B cell (primary cell): ENCODE results near the gene ERGIC1. TPM values are rescaled to one million over a fixed set of nuclear protein-coding genes. Genes with fewer than 3 reads are reported as not detected.

Experiments
- ATAC-seq: fragments of 200-7000 bp; cut with Tn5 transposase; one replicate; pipeline ENCODE4 v1.10.0; 2021; ENCODE audit warnings: low read depth, mild to moderate bottlenecking, moderate number of reproducible peaks, moderate library complexity
- CTCF ChIA-PET: fragments of 350-600 bp; sonication (Branson Sonifier 250); formaldehyde crosslinking; loops from one replicate; lab custom pipeline; 2021; ENCODE audit warnings: antibody characterized with exemption, inconsistent platforms; lab: Charles Lee
- POLR2A ChIA-PET: fragments of 350-600 bp; sonication (Branson Sonifier 250); formaldehyde crosslinking; loops from one replicate; lab custom pipeline; 2021; ENCODE audit warnings: antibody characterized with exemption; lab: Charles Lee
- DNase-seq: peaks from one replicate; pipeline ENCODE4 v3.0.0; 2013
- H2AFZ ChIP-seq: 2 replicates; pipeline ENCODE4 v1.6.1; 2012; ENCODE audit warnings: mild to moderate bottlenecking, low read depth, low read length; ENCODE audit not compliant: insufficient read depth, poor library complexity, severe bottlenecking
- H3K27ac ChIP-seq, 2 donors: 1 replicate in 1 of 2; 2 replicates in 1 of 2; pipeline ENCODE4 v1.5.1; 2012 to 2013; ENCODE audit warnings: low read length in 2 of 2, mild to moderate bottlenecking in 2 of 2, moderate library complexity in 1 of 2
- H3K27me3 ChIP-seq, 4 experiments: fragments of 200-600 bp in 1 of 4; sonication (generic) in 1 of 4; replicated peaks in 1 of 4; 1 replicate in 2 of 4; 2 replicates in 2 of 4; pipeline versions ENCODE4 v1.6.1 to v1.7.0; 2013 to 2016; ENCODE audit warnings: low read length in 3 of 4, mild to moderate bottlenecking in 2 of 4, mixed read lengths in 1 of 4, moderate library complexity in 1 of 4; ENCODE audit not compliant: insufficient read depth in 4 of 4, control insufficient read depth in 3 of 4; ENCODE audit errors: control extremely low read depth in 1 of 4
- H3K36me3 ChIP-seq, 2 experiments: replicated peaks in 1 of 2; 1 replicate in 1 of 2; 2 replicates in 1 of 2; pipeline versions ENCODE4 v1.6.1 to v1.7.1; 2013; ENCODE audit warnings: low read length in 1 of 2; ENCODE audit not compliant: insufficient read depth in 2 of 2, control insufficient read depth in 1 of 2; ENCODE audit errors: control extremely low read depth in 1 of 2, extremely low read depth in 1 of 2
- H3K4me1 ChIP-seq, 2 donors: fragments of 200-600 bp in 1 of 2; sonication (generic) in 1 of 2; 1 replicate in 1 of 2; 2 replicates in 1 of 2; pipeline versions ENCODE4 v1.5.1 to v1.6.1; 2013 to 2017; ENCODE audit warnings: low read length in 2 of 2; ENCODE audit not compliant: control insufficient read depth in 2 of 2, insufficient read depth in 2 of 2
- H3K4me2 ChIP-seq: replicated peaks from 2 replicates; pipeline ENCODE3; 2012; ENCODE audit warnings: mild to moderate bottlenecking, low read depth, low read length; ENCODE audit not compliant: poor library complexity, severe bottlenecking
- H3K4me3 ChIP-seq, 5 experiments: fragments of 200-600 bp in 1 of 5; sonication (generic) in 1 of 5; 1 replicate in 3 of 5; 2 replicates in 2 of 5; pipeline versions ENCODE4 v1.5.1 to v1.7.0; 2011 to 2016; ENCODE audit warnings: low read length in 4 of 5, mild to moderate bottlenecking in 4 of 5, low read depth in 2 of 5, control low read depth in 1 of 5, moderate library complexity in 1 of 5; ENCODE audit not compliant: insufficient read depth in 1 of 5; ENCODE audit errors: control extremely low read depth in 1 of 5, extremely low read depth in 1 of 5
- H3K79me2 ChIP-seq: fragments of 200-600 bp; sonication (generic); one replicate; pipeline ENCODE4 v1.6.0; 2016; ENCODE audit warnings: low read length; ENCODE audit not compliant: control insufficient read depth, insufficient read depth
- H3K9ac ChIP-seq: fragments of 200-600 bp; sonication (generic); 2 replicates; pipeline ENCODE4 v1.6.1; 2017; ENCODE audit warnings: mild to moderate bottlenecking, low read length, moderate library complexity
- H3K9me3 ChIP-seq, 3 donors: one replicate each; pipeline versions ENCODE4 v1.6.1 to v1.7.1; 2013; ENCODE audit warnings: low read length in 2 of 3; ENCODE audit not compliant: control insufficient read depth in 2 of 3, insufficient read depth in 1 of 3; ENCODE audit errors: control extremely low read depth in 1 of 3
- H4K20me1 ChIP-seq: 2 replicates; pipeline ENCODE4 v1.6.0; 2012; ENCODE audit warnings: mild to moderate bottlenecking, low read length; ENCODE audit not compliant: insufficient read depth, control insufficient read depth, poor library complexity, severe bottlenecking
- H3K27ac Mint-ChIP-seq: one replicate; pipeline ENCODE4 v1.8.0; 2021; ENCODE audit warnings: mixed read lengths
- H3K27me3 Mint-ChIP-seq: one replicate; pipeline ENCODE4 v1.8.0; 2021; ENCODE audit warnings: mixed read lengths
- H3K4me1 Mint-ChIP-seq: one replicate; pipeline ENCODE4 v1.8.0; 2021; ENCODE audit warnings: mixed read lengths
- H3K4me3 Mint-ChIP-seq: one replicate; pipeline ENCODE4 v1.8.0; 2021; ENCODE audit warnings: mixed read lengths
- H3K9me3 Mint-ChIP-seq: one replicate; pipeline ENCODE4 v1.8.0; 2022; ENCODE audit warnings: mixed read lengths; ENCODE audit not compliant: insufficient read depth
- EZH2 ChIP-seq: IDR thresholded peaks from 2 replicates; pipeline ENCODE4 v1.6.1; 2012; ENCODE audit warnings: borderline replicate concordance, low read depth, mild to moderate bottlenecking, moderate library complexity, low read length; ENCODE audit not compliant: insufficient read depth, poor library complexity, severe bottlenecking
- WGBS: methylation state at CpG from one replicate; pipeline ENCODE4 v1.1.5; 2013; ENCODE audit warnings: missing lambda C conversion rate; ENCODE audit not compliant: insufficient coverage; 5-methylcytosine and 5-hydroxymethylcytosine counted together
- intact Hi-C: fragments of 100-400 bp; cut with micrococcal nuclease; formaldehyde crosslinking; loops from one replicate; pipeline ENCODE4 v1.10.0; 2022
- polyA plus RNA-seq: library from polyadenylated mRNA; depleted of rRNA; stranded (reverse); fragments of >200 nt; gene quantifications from 2 replicates; pipeline ENCODE4 v1.2.3, GENCODE V29; 2012
- total RNA-seq, 2 donors: library from RNA; stranded (reverse); fragments of 120-200 nt in 1 of 2; gene quantifications; 1 replicate in 1 of 2; 2 replicates in 1 of 2; pipeline versions ENCODE4 v1.2.3 to v1.2.4, GENCODE V29; 2013 to 2022
- TF ChIP-seq, protein P1 (sequence below): fragments of 200-600 bp; IDR thresholded peaks from one replicate; pipeline ENCODE4 v1.8.0; 2022; ENCODE audit warnings: antibody characterized with exemption, mild to moderate bottlenecking

Gene ERGIC1
- total and polyA plus RNA-seq, 2 donors (not counting 1 experiment from before 2014, with no cell fraction given): 86.3 to 140 TPM

DNA sequence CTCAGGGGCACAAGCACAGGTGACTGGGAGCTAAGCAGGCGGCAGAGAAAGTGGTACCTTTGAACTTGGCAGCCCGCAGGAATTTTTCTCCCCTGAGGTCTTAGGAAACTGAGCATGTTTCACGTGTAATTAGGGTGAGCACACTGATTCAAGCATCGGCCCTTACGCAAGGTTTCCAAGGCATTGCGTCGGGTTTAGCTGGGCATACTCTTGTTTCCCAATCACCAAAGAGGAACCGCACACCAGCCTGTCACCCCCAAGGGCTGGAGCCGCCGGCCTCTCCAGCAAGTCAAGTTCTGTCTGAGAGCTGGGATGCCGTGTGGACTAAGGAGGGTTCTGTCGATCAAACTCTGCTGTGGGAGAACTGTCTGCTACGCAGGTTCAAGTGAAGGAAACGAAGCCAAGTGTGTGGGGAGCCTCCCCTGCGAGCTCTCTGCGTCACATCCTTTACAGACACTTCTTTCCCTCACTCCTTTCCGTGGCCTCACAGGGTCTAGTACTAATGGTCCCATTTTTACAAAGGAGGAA lies 53.0 kb downstream of the ERGIC1 start:
- Mint-ChIP-seq H3K27me3 (no peaks in the 10 kb centered on the region), H3K9me3 (no peaks in the 10 kb centered on the region), H3K27ac (no peak overlapping the region), H3K4me1 (peaks cover 15% of the 10 kb centered on the region), H3K4me3 (no peak overlapping the region)
- DNase-seq (no peak), ATAC-seq (no peak)
- Histone ChIP-seq H4K20me1 (peaks cover 61% of the 10 kb centered on the region), H3K27me3 (no peaks in the 10 kb centered on the region), H3K36me3 (peaks cover 6 to 66% of the 10 kb centered on the region in 2 experiments), H3K4me3 (no peak overlapping the region), H3K4me1 (peaks cover 0 to under 1% of the 10 kb centered on the region in 2 donors), H3K27ac (no peak overlapping the region), H2AFZ (no peak overlapping the region), H3K4me2 (no peak overlapping the region), H3K9me3 (peaks cover 0 to 3% (median 0%) of the 10 kb centered on the region in 3 donors), H3K79me2 (peaks cover 57% of the 10 kb centered on the region), H3K9ac (no peak overlapping the region)
- intact Hi-C loops: no loop called here
- ChIA-PET CTCF (no interaction called here), POLR2A (no interaction called here)
- TF ChIP-seq, protein P1, sequence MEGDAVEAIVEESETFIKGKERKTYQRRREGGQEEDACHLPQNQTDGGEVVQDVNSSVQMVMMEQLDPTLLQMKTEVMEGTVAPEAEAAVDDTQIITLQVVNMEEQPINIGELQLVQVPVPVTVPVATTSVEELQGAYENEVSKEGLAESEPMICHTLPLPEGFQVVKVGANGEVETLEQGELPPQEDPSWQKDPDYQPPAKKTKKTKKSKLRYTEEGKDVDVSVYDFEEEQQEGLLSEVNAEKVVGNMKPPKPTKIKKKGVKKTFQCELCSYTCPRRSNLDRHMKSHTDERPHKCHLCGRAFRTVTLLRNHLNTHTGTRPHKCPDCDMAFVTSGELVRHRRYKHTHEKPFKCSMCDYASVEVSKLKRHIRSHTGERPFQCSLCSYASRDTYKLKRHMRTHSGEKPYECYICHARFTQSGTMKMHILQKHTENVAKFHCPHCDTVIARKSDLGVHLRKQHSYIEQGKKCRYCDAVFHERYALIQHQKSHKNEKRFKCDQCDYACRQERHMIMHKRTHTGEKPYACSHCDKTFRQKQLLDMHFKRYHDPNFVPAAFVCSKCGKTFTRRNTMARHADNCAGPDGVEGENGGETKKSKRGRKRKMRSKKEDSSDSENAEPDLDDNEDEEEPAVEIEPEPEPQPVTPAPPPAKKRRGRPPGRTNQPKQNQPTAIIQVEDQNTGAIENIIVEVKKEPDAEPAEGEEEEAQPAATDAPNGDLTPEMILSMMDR: no peak
- no peak for TF ChIP-seq EZH2
- 94% methylated on average over 14 of the region's 17 CpGs for WGBS

DNA sequence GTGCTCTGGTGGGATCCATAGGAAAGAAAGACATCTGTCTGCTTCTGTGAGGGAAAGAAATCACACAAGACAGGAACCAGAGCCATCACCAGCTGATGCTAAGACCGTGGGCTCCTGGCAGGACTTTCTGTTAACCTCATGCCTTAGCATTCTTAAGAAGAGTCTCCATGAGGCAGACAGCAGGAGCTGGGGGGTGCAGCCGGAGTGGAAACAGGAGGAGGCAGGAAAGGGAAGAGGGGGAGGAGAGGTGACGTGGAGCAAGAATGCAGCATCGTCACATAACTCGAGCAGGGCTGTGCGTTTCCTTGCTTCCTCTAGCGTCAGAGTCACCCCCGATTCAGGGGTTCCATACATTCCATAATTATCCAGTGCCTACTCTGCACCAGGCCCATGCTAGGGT lies 53.6 kb downstream of the ERGIC1 start:
- H3K36me3 ChIP-seq: peaks cover 6 to 68% of the 10 kb centered on the region in 2 experiments
- no peak overlapping the region for H3K4me3 ChIP-seq
- peaks cover 55% of the 10 kb centered on the region for H3K79me2 ChIP-seq
- POLR2A ChIA-PET: no interaction called here
- H3K4me2 ChIP-seq: no peak overlapping the region
- H3K27ac ChIP-seq: no peak overlapping the region
- H2AFZ ChIP-seq: no peak overlapping the region
- 93% methylated on average over 4 of the region's 8 CpGs for WGBS
- no peaks in the 10 kb centered on the region for H3K27me3 ChIP-seq
- H3K4me1 Mint-ChIP-seq: peaks cover 9% of the 10 kb centered on the region
- H3K4me1 ChIP-seq: no peaks in the 10 kb centered on the region
- no peak for ATAC-seq
- H3K27ac Mint-ChIP-seq: no peak overlapping the region
- H3K9me3 Mint-ChIP-seq: no peaks in the 10 kb centered on the region
- H3K9ac ChIP-seq: no peak overlapping the region
- TF ChIP-seq, protein P1: no peak
- no peak for TF ChIP-seq EZH2
- intact Hi-C loops: no loop called here
- DNase-seq: no peak
- peaks cover 56% of the 10 kb centered on the region for H4K20me1 ChIP-seq
- no peak overlapping the region for H3K4me3 Mint-ChIP-seq
- CTCF ChIA-PET: no interaction called here
- peaks cover 0 to 3% (median 0%) of the 10 kb centered on the region in 3 donors for H3K9me3 ChIP-seq
- H3K27me3 Mint-ChIP-seq: no peaks in the 10 kb centered on the region
